Prostate gland (tissue), 2 donors: ENCODE results near the gene CAPN5. TPM values are rescaled to one million over a fixed set of nuclear protein-coding genes. Genes with fewer than 3 reads are reported as not detected.
"Not testable (repeated sequence)": the region's sequence is repeated elsewhere in the genome, so short reads cannot be mapped to it uniquely, and the experiment has no call there.

ENCODE experiments used
- DNase-seq: peaks from one replicate; pipeline ENCODE4 v3.0.0-alpha.2; 2019; ENCODE audit warnings: low spot score
- H3K27ac ChIP-seq, 2 donors: fragments of 200-600 bp; sonication (generic); 2 replicates each; pipeline ENCODE4 v1.5.1; 2017 to 2019
- H3K27me3 ChIP-seq: fragments of 200-600 bp; sonication (generic); replicated peaks from 2 replicates; pipeline ENCODE4 v1.5.1; 2019; ENCODE audit not compliant: insufficient read depth
- H3K36me3 ChIP-seq, 2 donors: fragments of 200-600 bp; sonication (generic); 1 replicate in 1 of 2; 2 replicates in 1 of 2; pipeline versions ENCODE4 v1.5.1 to v1.8.1; 2017 to 2019
- H3K4me1 ChIP-seq: fragments of 200-600 bp; sonication (generic); replicated peaks from 2 replicates; pipeline ENCODE4 v1.5.1; 2019
- H3K4me3 ChIP-seq, 2 donors: fragments of 200-600 bp; sonication (generic); 2 replicates each; pipeline ENCODE4 v1.5.1; 2017 to 2019
- H3K9me3 ChIP-seq: fragments of 200-600 bp; sonication (generic); 2 replicates; pipeline ENCODE4 v1.5.1; 2017
- POLR2A ChIP-seq: fragments of 450-650 bp; IDR thresholded peaks from one replicate; pipeline ENCODE4 v1.6.1; 2016; ENCODE audit warnings: antibody characterized with exemption, mild to moderate bottlenecking
- POLR2AphosphoS5 ChIP-seq: sonication (generic); formaldehyde crosslinking; IDR thresholded peaks from one replicate; pipeline ENCODE4 v1.6.1; 2017; ENCODE audit warnings: antibody characterized with exemption
- WGBS: methylation state at CpG from one replicate; pipeline ENCODE4 v1.1.5; 2018; 5-methylcytosine and 5-hydroxymethylcytosine counted together
- intact Hi-C: fragments of 100-400 bp; cut with DNase I; formaldehyde crosslinking; loops from one replicate; pipeline ENCODE4 v1.14.2; 2022
- total RNA-seq, 2 donors: library from RNA; depleted of rRNA; stranded (reverse); fragments of >200 nt; gene quantifications; one replicate each; pipeline ENCODE4 v1.1.0, GENCODE V29; 2016
- TF ChIP-seq, protein P1 (sequence below), 4 experiments: fragments of 200-600 bp in 2 of 4; fragments of 450-650 bp in 2 of 4; sonication (generic) in 2 of 4; IDR thresholded peaks; 1 replicate in 3 of 4; 2 replicates in 1 of 4; pipeline ENCODE4 v1.5.1; 2016 to 2019; ENCODE audit warnings: antibody characterized with exemption in 4 of 4, mild to moderate bottlenecking in 2 of 4, moderate library complexity in 2 of 4

The CAPN5 gene
- total RNA-seq, result 10 to 100 TPM; 28.6 to 83.5 TPM

DNA sequence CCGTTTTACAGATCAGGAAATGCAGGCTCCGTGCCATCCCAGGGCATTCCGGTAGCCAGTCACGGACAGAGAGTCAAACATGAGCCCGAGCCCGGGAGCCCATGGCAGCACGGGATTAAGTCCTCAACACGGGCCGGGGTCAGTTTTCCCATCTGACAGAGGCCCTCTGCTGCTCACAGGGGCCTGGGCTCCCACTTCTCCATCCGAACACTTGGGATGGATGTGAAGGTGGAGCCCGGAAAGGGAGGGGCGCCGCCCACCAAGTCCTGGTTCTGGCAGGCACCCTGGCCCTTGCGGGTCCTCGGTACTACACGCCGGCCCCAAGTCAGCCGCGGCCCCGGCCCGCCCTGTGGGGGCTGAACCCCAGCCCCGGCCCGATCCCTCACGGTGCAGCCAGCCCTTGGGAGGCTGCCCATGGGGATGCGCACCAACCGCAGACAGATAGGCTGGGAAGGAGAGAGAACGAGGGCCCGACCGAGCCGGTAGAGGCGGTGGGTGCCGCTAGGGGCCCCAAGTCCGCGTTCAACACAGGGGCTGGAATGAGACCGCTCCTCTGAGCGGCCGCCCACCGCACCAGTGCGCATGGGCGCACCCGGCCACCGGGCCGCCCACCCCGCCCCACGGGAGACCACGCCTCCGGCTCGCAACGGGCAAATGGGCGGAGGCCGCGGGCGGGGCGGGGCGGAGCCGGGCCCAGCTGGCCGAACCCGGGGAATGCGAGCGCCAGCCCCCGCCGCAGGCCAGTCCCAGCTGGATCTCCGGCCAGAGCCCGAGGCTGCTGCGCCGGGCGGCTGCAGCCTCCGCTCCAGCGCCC, at the start of gene CAPN5:
CAPN5 (plus strand) TSS at position 743 of the 814 bp plus-strand sequence. CDS start 17,916 bp downstream, outside the sequence.
- Histone ChIP-seq H3K4me3 (peak within 1 kb of the TSS; percentile 65 to 74), H3K9me3 (no peaks in the 10 kb centered on the region), H3K36me3 (no peaks in the 10 kb centered on the region), H3K27ac (peak within 1 kb of the TSS; percentile 91 to 95), H3K4me1 (peaks cover 3% of the 10 kb centered on the region), H3K27me3 (no peaks in the 10 kb centered on the region)
- TF ChIP-seq, protein P1, sequence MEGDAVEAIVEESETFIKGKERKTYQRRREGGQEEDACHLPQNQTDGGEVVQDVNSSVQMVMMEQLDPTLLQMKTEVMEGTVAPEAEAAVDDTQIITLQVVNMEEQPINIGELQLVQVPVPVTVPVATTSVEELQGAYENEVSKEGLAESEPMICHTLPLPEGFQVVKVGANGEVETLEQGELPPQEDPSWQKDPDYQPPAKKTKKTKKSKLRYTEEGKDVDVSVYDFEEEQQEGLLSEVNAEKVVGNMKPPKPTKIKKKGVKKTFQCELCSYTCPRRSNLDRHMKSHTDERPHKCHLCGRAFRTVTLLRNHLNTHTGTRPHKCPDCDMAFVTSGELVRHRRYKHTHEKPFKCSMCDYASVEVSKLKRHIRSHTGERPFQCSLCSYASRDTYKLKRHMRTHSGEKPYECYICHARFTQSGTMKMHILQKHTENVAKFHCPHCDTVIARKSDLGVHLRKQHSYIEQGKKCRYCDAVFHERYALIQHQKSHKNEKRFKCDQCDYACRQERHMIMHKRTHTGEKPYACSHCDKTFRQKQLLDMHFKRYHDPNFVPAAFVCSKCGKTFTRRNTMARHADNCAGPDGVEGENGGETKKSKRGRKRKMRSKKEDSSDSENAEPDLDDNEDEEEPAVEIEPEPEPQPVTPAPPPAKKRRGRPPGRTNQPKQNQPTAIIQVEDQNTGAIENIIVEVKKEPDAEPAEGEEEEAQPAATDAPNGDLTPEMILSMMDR (IDR thresholded peaks at IDR 0.05), result peak in 3 of 4 experiments; percentile 6 to 42 (median 42)
- TF ChIP-seq POLR2A (peak; percentile 90), POLR2AphosphoS5 (peak; percentile 81)
- DNase-seq, result peak; percentile 89
- WGBS, result under 1% methylated on average over 43 of the region's 69 CpGs
- intact Hi-C loops, result no loop called here

- H3K27me3 ChIP-seq, H3K9me3 ChIP-seq, H3K4me3 ChIP-seq, H3K36me3 ChIP-seq, H3K27ac ChIP-seq, H3K4me1 ChIP-seq, DNase-seq, intact Hi-C loops: not testable (repeated sequence)
- 94% methylated on average over 2 of the region's 2 CpGs for WGBS
Measured at GRCh38 chr11:77018396-77018924, 48.3 kb upstream of the CAPN5 start.

DNA sequence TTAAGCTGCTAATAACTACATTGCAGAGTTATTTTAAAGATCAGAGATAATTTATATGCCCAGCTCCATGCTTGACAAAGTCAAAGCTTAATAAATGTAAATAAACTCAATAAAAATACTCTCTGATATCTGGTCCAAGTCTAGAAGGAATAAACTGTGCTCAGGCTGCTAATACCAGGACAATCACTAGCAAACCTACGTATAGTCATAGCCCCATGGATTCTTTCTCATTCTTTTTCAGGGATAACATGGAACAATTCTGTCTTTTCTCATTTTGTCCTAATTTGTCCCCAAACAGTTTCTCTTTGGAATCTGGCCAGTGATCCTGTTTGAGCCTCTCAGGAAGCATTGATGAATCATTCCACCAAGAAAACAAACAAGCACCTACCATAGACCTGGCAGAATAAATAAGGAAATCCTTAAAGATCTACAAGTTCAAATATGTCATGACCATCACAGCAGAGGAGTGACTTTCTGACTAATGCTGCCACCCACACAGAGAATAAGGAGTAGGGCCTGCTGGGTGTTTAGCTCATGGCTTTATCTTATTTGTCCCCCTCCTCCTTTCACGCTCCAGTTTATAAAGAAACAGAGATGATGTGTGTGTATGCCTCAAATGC, 46.7 kb upstream of the CAPN5 start:
- H3K9me3 ChIP-seq, result no peaks in the 10 kb centered on the region
- H3K4me3 ChIP-seq, result no peak overlapping the region
- H3K36me3 ChIP-seq, result no peaks in the 10 kb centered on the region
- TF ChIP-seq, protein P1 (IDR thresholded peaks at IDR 0.05), result no peak
- TF ChIP-seq POLR2A, result no peak
- no peak overlapping the region for H3K27ac ChIP-seq
- no peak for DNase-seq
- no peaks in the 10 kb centered on the region for H3K27me3 ChIP-seq
- H3K4me1 ChIP-seq, result no peaks in the 10 kb centered on the region
- intact Hi-C loops, result no loop called here
- WGBS, result 44% methylated on average over 2 of the region's 2 CpGs

- DNase-seq, result no peak
- intact Hi-C loops, result no loop called here
Measured at GRCh38 chr11:77020734-77021133, 46.0 kb upstream of the CAPN5 start.

DNA sequence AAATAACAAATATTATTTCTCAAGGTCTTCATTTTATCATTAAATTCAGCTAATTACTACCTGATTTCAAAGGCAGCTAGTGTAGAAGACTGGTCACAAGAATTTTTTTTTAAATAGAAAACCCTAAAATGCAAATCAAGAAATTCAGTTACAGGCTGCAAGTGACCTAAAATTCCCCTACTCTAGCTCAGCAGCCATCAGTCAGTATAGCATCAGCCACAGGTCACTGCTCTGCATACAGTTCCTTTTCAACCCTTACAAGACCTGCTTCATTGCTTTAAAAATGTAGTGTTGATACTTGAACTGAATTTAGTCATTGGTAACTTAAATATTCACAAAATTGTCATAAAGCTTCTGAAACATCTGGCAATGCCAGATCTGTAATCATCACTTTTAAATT, 42.0 kb upstream of the CAPN5 start:
- no peak for TF ChIP-seq POLR2A
- TF ChIP-seq, protein P1 (IDR thresholded peaks at IDR 0.05), result no peak
- TF ChIP-seq POLR2AphosphoS5, result no peak
- intact Hi-C loops, result no loop called here
- DNase-seq, result no peak
- Histone ChIP-seq H3K4me3 (no peak overlapping the region), H3K9me3 (no peaks in the 10 kb centered on the region), H3K4me1 (no peaks in the 10 kb centered on the region), H3K27ac (no peak overlapping the region), H3K36me3 (no peaks in the 10 kb centered on the region), H3K27me3 (no peaks in the 10 kb centered on the region)

More at GRCh38 chr11:77020734-77021133, 46.0 kb upstream of the CAPN5 start:
- TF ChIP-seq, protein P1 (IDR thresholded peaks at IDR 0.05), result no peak
- TF ChIP-seq POLR2A, result no peak
- Histone ChIP-seq H3K27me3 (no peaks in the 10 kb centered on the region), H3K36me3 (no peaks in the 10 kb centered on the region), H3K4me1 (no peaks in the 10 kb centered on the region), H3K9me3 (no peaks in the 10 kb centered on the region), H3K27ac (no peak overlapping the region), H3K4me3 (no peak overlapping the region)
- WGBS, result 76% methylated on average over 2 of the region's 2 CpGs
